DND-41 (cell line): Measurements from ENCODE around the gene KIF3C.

Source experiments
- CTCF ChIP-seq: IDR thresholded peaks from 2 replicates; pipeline ENCODE4 v1.5.1; 2012; ENCODE audit warnings: borderline replicate concordance, low read length, moderate library complexity, mild to moderate bottlenecking; ENCODE audit not compliant: poor library complexity, severe bottlenecking; ENCODE audit errors: extremely low read depth
- EZH2 ChIP-seq: IDR thresholded peaks from 3 replicates; pipeline ENCODE4 v1.6.1; 2012; ENCODE audit warnings: borderline replicate concordance, low read depth, mild to moderate bottlenecking, moderate library complexity, low read length, inconsistent platforms; ENCODE audit not compliant: severe bottlenecking

- no peak for TF ChIP-seq EZH2
- no peak for TF ChIP-seq CTCF
Measured at GRCh38 chr2:25964891-25965290, 17.4 kb downstream of the KIF3C start.
